Activated T-cell treated with anti-CD3 and anti-CD28 coated beads, Interleukin-2, amount 50 U/mL, for 24 hours (primary cell): ENCODE data around the gene ACBD3.
A peak's percentile ranks its signal among the peaks of the same experiment; 100 is the strongest.

Source experiments
- DNase-seq: peaks from one replicate; pipeline ENCODE4 v3.0.0-alpha.2; 2020
- H3K27ac Mint-ChIP-seq: 2 replicates; pipeline ENCODE4 v1.8.0; 2020; ENCODE audit warnings: mild to moderate bottlenecking, mixed read lengths
- H3K27me3 Mint-ChIP-seq: 2 replicates; pipeline ENCODE4 v1.8.0; 2020; ENCODE audit warnings: mixed read lengths
- H3K36me3 Mint-ChIP-seq: 2 replicates; pipeline ENCODE4 v1.8.0; 2020; ENCODE audit warnings: low read depth, mixed read lengths
- H3K4me1 Mint-ChIP-seq: 2 replicates; pipeline ENCODE4 v1.8.0; 2020; ENCODE audit warnings: low read depth, mixed read lengths
- H3K4me3 Mint-ChIP-seq: 2 replicates; pipeline ENCODE4 v1.8.0; 2020; ENCODE audit warnings: mild to moderate bottlenecking, moderate library complexity, mixed read lengths
- H3K9me3 Mint-ChIP-seq: 2 replicates; pipeline ENCODE4 v1.8.0; 2020; ENCODE audit warnings: mixed read lengths

The ACBD3 gene

DNA sequence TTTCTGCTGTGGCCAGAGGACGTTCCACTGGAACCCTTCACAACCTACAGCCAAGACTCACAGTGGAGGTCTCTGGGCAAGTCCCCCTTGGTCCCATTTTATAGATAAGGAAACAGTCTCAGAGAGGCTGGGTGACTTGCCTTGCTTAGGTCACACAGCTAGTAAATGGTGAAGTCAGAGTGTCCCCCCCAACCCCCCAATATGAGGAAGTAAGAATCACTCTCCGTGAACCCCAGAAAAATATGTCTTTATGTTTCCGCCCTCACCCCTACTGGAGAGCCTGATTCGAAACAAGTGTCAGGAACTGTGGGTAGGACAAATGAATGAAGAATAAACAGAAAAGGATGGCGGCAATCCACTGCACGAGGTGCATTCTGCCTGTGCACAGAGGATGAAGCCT, 67.4 kb downstream of the ACBD3 start:
- Mint-ChIP-seq H3K36me3 (no peaks in the 10 kb centered on the region), H3K9me3 (no peaks in the 10 kb centered on the region), H3K4me1 (peaks cover 17% of the 10 kb centered on the region), H3K4me3 (no peak overlapping the region), H3K27ac (no peak overlapping the region), H3K27me3 (no peaks in the 10 kb centered on the region)
- no peak for DNase-seq

DNA sequence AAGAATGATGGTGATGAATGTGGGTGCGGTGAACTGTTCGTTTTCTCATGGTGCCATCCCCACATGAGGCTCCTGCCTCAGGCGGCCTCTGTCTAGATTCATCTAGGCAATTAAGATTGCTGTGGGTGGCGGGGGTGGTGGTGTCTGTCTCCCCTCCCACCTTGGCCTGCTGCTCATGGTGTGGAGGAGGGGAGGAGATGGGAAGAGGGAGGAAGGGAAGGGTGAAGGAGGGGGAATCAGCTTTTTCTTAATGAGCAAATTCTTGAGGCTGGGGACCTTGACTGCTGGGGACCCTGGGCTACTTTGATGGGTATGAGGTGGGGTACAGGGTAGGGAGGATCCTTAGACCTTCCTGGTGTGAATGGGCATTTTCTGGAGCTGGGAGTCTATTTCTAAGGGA, 68.2 kb downstream of the ACBD3 start:
- H3K27me3 Mint-ChIP-seq, result no peaks in the 10 kb centered on the region
- DNase-seq, result no peak
- no peak overlapping the region for H3K4me3 Mint-ChIP-seq
- H3K36me3 Mint-ChIP-seq, result no peaks in the 10 kb centered on the region
- H3K9me3 Mint-ChIP-seq, result no peaks in the 10 kb centered on the region
- peak overlapping the region; percentile 6 for H3K27ac Mint-ChIP-seq
- peaks cover 15% of the 10 kb centered on the region for H3K4me1 Mint-ChIP-seq

DNA sequence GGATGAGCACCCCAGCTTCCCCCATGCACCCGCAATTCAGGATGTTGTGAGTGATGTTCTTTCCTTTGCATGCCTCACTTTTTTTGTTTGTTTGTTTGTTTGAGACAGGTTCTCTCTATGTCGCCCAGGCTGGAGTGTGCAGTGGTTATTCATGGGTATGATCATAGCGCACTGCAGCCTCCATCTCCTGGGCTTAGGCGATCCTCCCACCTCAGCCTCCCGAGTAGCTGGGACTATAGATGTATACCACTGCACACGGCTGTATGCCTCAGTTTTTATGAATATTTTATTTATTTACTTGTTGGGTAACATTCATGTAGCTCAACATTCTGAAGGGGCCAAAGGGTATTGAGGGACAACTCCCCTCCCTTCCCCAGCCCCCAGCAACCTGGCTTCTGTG, 69.2 kb downstream of the ACBD3 start:
- H3K27me3 Mint-ChIP-seq, result no peaks in the 10 kb centered on the region
- H3K9me3 Mint-ChIP-seq, result no peaks in the 10 kb centered on the region
- H3K4me3 Mint-ChIP-seq, result no peak overlapping the region
- DNase-seq, result no peak
- H3K4me1 Mint-ChIP-seq, result peaks cover 10% of the 10 kb centered on the region
- no peak overlapping the region for H3K27ac Mint-ChIP-seq
- H3K36me3 Mint-ChIP-seq, result no peaks in the 10 kb centered on the region

DNA sequence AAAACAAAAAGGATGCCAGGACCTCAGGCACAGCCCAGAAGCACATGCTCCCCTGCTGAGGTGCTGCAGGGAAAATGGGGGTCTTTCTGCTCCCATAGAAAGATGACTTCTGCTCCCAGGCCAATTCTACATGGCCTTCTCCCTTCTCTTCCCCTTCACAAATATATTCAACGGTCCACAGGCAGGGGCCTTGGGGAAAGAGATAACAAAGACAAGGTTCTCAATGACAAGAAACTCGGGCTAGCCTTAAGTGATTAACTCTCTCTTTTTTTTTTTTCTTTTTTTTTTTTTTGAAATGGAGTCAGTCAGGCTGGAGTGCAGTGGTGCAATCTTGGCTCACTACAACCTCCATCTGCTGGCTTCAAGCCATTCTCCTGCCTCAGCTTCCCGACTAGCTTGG, 69.9 kb downstream of the ACBD3 start:
- H3K27ac Mint-ChIP-seq, result no peak overlapping the region
- no peaks in the 10 kb centered on the region for H3K27me3 Mint-ChIP-seq
- H3K9me3 Mint-ChIP-seq, result no peaks in the 10 kb centered on the region
- DNase-seq, result no peak
- no peak overlapping the region for H3K4me3 Mint-ChIP-seq
- no peaks in the 10 kb centered on the region for H3K36me3 Mint-ChIP-seq
- peaks cover 10% of the 10 kb centered on the region for H3K4me1 Mint-ChIP-seq

DNA sequence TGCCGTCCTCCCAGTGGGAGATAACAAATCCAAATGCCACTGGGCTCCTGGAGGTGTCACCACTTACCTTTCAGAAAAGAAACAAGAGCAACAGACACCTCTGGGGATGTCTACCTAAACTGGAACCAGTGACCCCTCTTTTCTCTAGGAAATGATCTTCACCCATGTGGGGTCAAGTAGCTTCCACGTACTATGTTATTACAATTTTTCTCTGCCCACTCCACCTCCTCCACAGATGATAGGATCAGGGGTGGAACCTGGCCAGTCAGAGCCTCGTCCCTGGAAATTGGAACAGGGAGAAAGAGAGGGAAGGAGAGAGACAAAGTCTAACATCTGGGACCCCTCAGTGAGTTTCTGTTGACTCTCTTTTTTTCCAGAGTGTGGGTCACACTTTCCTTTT, 73.9 kb downstream of the ACBD3 start:
- H3K36me3 Mint-ChIP-seq, result no peaks in the 10 kb centered on the region
- H3K9me3 Mint-ChIP-seq, result no peaks in the 10 kb centered on the region
- no peak overlapping the region for H3K27ac Mint-ChIP-seq
- peaks cover 17% of the 10 kb centered on the region for H3K4me1 Mint-ChIP-seq
- no peak overlapping the region for H3K4me3 Mint-ChIP-seq
- H3K27me3 Mint-ChIP-seq, result no peaks in the 10 kb centered on the region
- DNase-seq, result no peak

DNA sequence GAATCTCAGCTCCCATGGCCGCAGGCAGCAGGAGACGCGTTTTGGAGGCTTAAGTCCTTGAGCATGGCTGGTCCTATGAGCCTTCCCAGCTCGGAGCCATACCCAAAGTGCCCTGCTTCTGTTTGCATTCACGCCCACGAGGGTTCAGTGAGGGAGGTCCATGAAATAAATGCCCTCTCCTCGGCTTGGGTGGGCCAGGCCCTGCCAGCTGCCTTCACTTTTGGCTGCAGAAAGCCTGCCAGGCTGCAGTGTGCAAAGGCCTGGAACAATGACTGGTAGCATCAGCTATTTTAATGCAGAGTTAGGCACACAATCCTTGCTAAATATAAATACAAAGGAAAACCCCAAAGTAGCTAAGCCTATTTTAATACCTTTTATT, 74.7 kb downstream of the ACBD3 start:
- H3K36me3 Mint-ChIP-seq, result no peaks in the 10 kb centered on the region
- no peak overlapping the region for H3K4me3 Mint-ChIP-seq
- H3K27ac Mint-ChIP-seq, result no peak overlapping the region
- no peak for DNase-seq
- H3K9me3 Mint-ChIP-seq, result no peaks in the 10 kb centered on the region
- no peaks in the 10 kb centered on the region for H3K27me3 Mint-ChIP-seq
- H3K4me1 Mint-ChIP-seq, result peaks cover 17% of the 10 kb centered on the region

DNA sequence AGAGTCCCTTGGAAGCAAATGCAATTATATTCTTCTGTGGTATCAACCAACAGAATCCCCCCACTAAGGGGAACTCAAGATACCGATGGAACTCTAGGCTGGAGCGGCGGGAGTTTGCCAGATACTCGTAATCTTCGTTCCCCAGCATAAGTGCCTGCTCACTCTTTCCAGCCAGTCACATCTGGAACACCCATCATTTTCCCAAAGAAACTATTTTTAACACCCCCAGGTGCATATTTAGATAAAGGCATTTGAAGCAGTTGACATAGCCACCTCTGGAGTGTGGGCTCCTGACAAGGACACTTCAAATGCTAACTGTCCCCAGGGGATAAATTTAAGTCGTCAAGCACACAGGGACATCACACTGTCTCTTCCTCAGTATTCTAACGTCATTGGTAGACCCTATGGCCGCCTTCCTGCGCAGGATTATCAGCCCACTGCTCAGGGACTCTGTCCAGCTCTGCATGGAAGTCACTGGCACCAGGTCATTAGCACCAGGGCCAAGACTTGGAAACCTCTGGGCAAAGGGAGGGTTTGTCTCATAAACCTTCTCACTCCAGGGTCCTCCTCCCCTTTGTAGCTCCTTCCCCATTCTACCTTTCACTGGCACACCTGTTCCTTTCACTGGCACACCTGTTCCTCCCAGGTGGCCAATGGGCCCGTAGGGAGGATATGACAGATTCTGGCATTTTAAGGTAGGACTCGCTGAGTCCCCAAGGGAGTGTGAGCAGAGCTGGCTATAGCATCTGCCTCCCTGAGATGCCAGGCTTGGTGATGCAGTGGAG, 75.3 kb downstream of the ACBD3 start:
- Mint-ChIP-seq H3K27me3 (no peaks in the 10 kb centered on the region), H3K4me1 (peaks cover 17% of the 10 kb centered on the region), H3K4me3 (peak overlapping the region; percentile 66), H3K27ac (peak overlapping the region; percentile 66), H3K9me3 (no peaks in the 10 kb centered on the region), H3K36me3 (no peaks in the 10 kb centered on the region)
- DNase-seq, result no peak

DNA sequence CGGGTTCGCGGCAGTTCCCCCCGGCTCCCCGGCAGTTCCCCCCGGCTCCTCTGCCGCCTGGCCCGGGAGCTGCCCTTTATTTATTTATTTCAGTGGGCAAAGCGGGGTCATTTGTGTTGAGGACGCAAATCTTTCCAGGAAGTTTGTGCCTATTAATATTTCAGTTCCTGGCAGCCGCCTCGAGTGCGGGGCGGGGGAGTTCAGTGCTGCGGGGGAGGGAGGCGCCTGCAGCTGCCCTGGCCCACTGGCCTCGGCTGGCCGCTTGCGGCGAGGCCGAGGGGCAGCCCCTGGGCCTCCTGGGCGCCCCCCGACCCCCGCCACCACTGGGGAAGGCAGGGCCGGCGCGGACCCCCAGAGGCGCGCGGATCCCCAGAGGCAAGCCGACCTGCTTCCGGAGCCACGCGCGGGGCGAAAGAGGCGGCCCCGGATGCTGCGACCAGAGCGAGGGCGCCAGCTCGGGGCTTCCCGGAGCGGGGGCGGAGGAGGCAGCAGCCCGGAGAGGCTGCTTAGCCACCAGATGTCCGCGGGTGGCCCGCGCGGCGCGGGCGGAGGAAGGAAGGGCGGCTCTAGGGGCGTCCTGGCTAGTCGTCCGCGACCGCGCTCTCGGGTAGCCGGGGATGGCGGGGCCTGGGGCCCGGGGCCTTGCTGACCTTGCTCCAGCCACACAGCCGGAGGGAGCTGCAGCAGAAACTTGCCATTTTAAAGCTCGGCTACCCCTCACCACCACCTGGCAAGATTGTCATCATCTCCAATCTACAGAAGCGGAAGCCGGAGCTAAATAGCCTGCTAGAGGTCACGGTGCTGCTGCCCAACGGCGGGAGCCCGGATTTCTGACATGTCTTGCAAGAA, 76.1 kb downstream of the ACBD3 start:
- Mint-ChIP-seq H3K27ac (peak overlapping the region; percentile 67), H3K36me3 (no peaks in the 10 kb centered on the region), H3K4me1 (peaks cover 17% of the 10 kb centered on the region), H3K4me3 (peak overlapping the region; percentile 67), H3K27me3 (no peaks in the 10 kb centered on the region), H3K9me3 (no peaks in the 10 kb centered on the region)
- peak; percentile 81 for DNase-seq

DNA sequence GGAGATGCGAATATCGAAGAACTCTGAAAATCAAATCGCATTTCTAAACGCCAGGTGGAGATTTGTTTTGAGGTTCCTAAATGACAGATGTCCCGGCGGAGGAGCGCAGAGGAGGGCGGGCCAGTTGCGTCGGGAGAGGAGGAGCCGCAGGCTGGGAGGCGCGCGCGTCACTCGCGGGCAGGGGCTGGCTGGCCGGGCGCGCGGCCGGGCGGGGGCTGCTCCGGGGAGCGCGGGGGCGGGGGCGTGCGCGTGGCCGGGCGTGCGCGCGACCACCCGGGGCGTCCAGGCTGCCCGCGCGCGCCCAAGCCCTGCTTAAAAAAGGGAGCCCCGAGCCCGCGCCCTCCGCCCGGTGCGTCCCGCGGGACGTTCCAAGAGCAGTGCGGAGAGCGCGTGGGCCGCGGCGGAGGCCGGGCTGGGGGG, 76.7 kb downstream of the ACBD3 start:
- peak; percentile 87 for DNase-seq
- Mint-ChIP-seq H3K27me3 (no peaks in the 10 kb centered on the region), H3K4me1 (peaks cover 17% of the 10 kb centered on the region), H3K9me3 (no peaks in the 10 kb centered on the region), H3K4me3 (peak overlapping the region; percentile 82), H3K36me3 (no peaks in the 10 kb centered on the region), H3K27ac (peak overlapping the region; percentile 81)

DNA sequence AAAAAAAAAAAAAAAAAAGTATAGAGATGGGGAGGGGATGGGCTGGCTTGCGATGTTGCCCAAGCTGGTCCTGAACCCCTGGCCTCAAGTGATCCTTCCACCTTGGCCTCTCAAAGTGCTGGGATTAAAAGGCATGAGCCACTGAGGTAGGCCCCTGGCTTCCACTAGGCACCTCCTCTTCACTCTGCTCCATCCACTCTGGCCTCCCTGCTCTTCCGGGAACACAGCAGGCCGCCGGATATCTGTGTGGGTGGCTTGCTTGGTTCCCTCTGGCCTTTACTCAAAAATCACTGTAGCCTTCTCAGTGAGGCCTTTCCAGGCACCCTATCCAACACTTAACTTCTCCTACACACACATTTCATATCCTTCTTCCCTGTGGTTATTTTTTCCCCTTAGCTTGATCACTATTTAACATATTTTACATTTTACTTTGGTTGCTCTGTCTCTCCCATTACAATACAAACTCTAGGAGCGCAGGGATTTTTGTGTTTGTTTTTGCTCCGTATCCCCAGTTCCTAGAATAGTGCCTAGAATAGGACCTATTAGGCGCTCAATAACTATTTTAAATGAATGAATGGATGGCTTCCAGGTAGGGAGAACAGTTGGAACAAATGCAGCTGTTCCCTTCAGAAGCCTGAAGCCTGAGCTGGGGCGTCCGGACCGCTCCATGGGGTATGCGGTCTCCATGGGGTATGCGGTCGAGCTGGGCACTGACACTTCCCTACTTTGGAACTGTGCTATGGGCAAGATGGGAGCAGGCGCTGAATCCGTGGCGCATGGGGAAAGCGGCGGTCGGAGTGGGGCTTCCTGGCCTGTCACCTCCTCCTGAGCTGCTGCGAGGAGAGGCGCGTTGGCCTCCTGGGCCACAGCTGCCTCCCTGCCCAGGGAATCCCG, 77.4 kb downstream of the ACBD3 start:
- no peaks in the 10 kb centered on the region for H3K36me3 Mint-ChIP-seq
- no peak for DNase-seq
- H3K4me3 Mint-ChIP-seq, result peak overlapping the region; percentile 82
- H3K9me3 Mint-ChIP-seq, result no peaks in the 10 kb centered on the region
- H3K27me3 Mint-ChIP-seq, result no peaks in the 10 kb centered on the region
- H3K27ac Mint-ChIP-seq, result peak overlapping the region; percentile 81
- peaks cover 17% of the 10 kb centered on the region for H3K4me1 Mint-ChIP-seq

DNA sequence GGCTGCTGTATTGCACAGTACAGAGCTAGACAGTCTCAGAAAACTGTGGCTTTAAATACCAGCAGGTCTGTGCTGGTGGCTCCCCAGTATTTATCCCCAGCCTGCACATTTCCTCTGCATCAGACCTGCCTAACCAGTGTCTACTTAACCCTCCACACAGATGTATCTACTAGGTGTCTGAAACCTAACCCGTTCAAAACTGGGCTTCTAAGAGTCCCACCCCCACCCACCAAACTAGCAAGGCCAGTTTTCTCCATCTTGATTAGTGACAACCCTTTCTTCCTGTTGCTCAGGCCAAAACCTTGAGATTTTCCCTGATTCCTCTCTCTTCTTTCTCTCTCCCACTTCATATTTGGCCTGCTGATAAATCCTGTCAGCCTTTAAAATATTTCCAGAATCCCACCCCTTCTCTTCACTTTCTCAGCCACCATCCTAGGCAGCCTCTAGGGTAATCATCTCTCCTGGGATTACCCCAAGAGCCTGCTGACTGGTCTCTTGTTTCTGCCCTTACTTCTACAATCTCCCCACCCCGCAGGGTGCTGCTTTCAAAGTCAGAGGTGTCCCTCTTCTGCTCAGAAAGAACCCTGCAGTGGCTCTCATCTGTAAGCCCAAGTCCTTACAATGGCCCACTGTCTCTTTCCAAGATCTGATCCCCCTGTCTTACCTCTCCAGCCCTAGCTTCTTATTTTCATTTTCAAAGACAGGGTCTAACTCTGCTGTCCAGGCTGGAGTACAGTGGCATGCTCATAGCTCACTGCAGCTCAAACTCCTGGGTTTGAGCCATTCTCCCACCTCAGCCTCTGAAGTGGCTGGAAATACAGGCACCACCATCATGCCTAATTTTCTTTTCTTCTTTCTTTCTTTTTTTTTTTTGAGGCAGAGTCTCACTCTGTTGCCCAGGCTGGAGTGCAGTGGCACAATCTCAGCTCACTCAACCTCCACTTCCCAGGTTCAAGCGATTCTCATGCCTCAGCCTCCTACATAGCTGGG, 78.8 kb downstream of the ACBD3 start:
- H3K27ac Mint-ChIP-seq, result no peak overlapping the region
- H3K27me3 Mint-ChIP-seq, result no peaks in the 10 kb centered on the region
- no peak overlapping the region for H3K4me3 Mint-ChIP-seq
- DNase-seq, result no peak
- H3K9me3 Mint-ChIP-seq, result no peaks in the 10 kb centered on the region
- H3K4me1 Mint-ChIP-seq, result peaks cover 17% of the 10 kb centered on the region
- H3K36me3 Mint-ChIP-seq, result no peaks in the 10 kb centered on the region

DNA sequence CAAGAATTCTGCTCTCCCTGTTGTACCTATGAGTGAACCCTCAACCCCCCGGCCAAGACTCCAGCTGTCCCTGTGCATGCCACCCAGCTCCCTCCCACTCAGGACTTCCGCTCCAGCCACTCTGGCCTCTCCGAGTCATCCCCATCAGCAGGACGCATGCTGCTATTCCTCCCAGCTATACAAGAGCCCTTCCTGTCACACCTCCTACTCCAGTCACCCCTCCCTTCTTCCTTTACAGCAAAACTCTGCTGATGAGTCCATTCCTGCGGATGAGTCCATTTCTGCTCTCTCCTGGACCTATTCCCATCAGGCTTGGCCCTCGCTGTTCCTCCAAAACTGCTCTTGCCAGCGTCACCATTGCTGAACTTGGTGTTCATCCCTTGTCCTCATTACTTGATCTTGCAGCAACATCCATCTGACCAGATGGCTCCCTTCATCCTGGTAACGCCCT, 81.8 kb downstream of the ACBD3 start:
- Mint-ChIP-seq H3K27ac (no peak overlapping the region), H3K4me3 (no peak overlapping the region), H3K27me3 (peaks cover 3% of the 10 kb centered on the region), H3K36me3 (no peaks in the 10 kb centered on the region), H3K4me1 (peaks cover 21% of the 10 kb centered on the region), H3K9me3 (no peaks in the 10 kb centered on the region)
- no peak for DNase-seq
